Hepatocyte (in vitro differentiated cells): Measurements from ENCODE around the gene MAPRE2. TPM values are rescaled to one million over a fixed set of nuclear protein-coding genes. Genes with fewer than 3 reads are reported as not detected.

Experiments
- DNase-seq: peaks from one replicate; pipeline ENCODE4 v3.0.0-alpha.2; 2016; ENCODE audit warnings: low spot score
- H2AFZ ChIP-seq: fragments of 200-600 bp; sonication (generic); 2 replicates; pipeline ENCODE4 v1.6.0; 2016; ENCODE audit warnings: antibody characterized with exemption, mild to moderate bottlenecking
- H3K27ac ChIP-seq: fragments of 200-600 bp; sonication (generic); 2 replicates; pipeline ENCODE4 v1.5.1; 2016; ENCODE audit warnings: mild to moderate bottlenecking
- H3K27me3 ChIP-seq: fragments of 200-600 bp; sonication (generic); 2 replicates; pipeline ENCODE4 v1.6.1; 2016
- H3K36me3 ChIP-seq: fragments of 200-600 bp; sonication (generic); replicated peaks from 2 replicates; pipeline ENCODE4 v1.5.1; 2016; ENCODE audit warnings: low read depth; ENCODE audit not compliant: insufficient read depth
- H3K4me1 ChIP-seq: fragments of 200-600 bp; sonication (generic); 2 replicates; pipeline ENCODE4 v1.5.1; 2016; ENCODE audit warnings: mild to moderate bottlenecking, moderate library complexity; ENCODE audit not compliant: insufficient read depth
- H3K4me2 ChIP-seq: fragments of 200-600 bp; sonication (generic); 2 replicates; pipeline ENCODE4 v1.6.0; 2016
- H3K4me3 ChIP-seq: fragments of 200-600 bp; sonication (generic); 2 replicates; pipeline ENCODE4 v1.5.1; 2016; ENCODE audit warnings: mild to moderate bottlenecking
- H3K79me2 ChIP-seq: fragments of 200-600 bp; sonication (generic); 2 replicates; pipeline ENCODE4 v1.6.0; 2017; ENCODE audit warnings: mild to moderate bottlenecking
- H3K9me2 ChIP-seq: fragments of 200-600 bp; sonication (generic); replicated peaks from 2 replicates; pipeline ENCODE4 v1.6.0; 2017; ENCODE audit warnings: mild to moderate bottlenecking; ENCODE audit not compliant: insufficient read depth
- H3K9me3 ChIP-seq: fragments of 200-600 bp; sonication (generic); 2 replicates; pipeline ENCODE4 v1.5.1; 2016; ENCODE audit warnings: low read depth, mild to moderate bottlenecking
- H4K20me1 ChIP-seq: fragments of 200-600 bp; sonication (generic); 2 replicates; pipeline ENCODE4 v1.6.0; 2016; ENCODE audit warnings: mild to moderate bottlenecking; ENCODE audit not compliant: insufficient read depth, poor library complexity, severe bottlenecking
- EZH2 ChIP-seq: fragments of 200-600 bp; sonication (generic); IDR thresholded peaks from 2 replicates; pipeline ENCODE4 v1.6.1; 2016; ENCODE audit warnings: antibody characterized with exemption, mild to moderate bottlenecking, borderline replicate concordance
- EZH2phosphoT487 ChIP-seq: fragments of 200-600 bp; sonication (generic); IDR thresholded peaks from one replicate; pipeline ENCODE4 v1.6.1; 2018; ENCODE audit warnings: antibody characterized with exemption, mild to moderate bottlenecking, low read depth, moderate library complexity; ENCODE audit not compliant: unreplicated experiment, severe bottlenecking
- WGBS: methylation state at CpG from one replicate; pipeline ENCODE4 v1.1.6; 2016; ENCODE audit warnings: low lambda C conversion rate; ENCODE audit errors: missing lambda C conversion rate; 5-methylcytosine and 5-hydroxymethylcytosine counted together
- polyA plus RNA-seq: library from polyadenylated mRNA; unstranded; fragments of >200 nt; fragmentation: Nextera tagmentation; extraction: Ambion mirVana; gene quantifications from 2 replicates; pipeline ENCODE4 v1.2.1, GENCODE V29; 2016
- total RNA-seq: library from RNA; depleted of rRNA; stranded (reverse); fragments of >200 nt; gene quantifications from 2 replicates; pipeline ENCODE4 v1.2.3, GENCODE V29; 2014
- TF ChIP-seq, protein P1 (sequence below): fragments of 200-600 bp; sonication (generic); IDR thresholded peaks from 2 replicates; pipeline ENCODE4 v1.5.1; 2016; ENCODE audit warnings: antibody characterized with exemption, mild to moderate bottlenecking; ENCODE audit not compliant: poor library complexity

MAPRE2 gene
- total and polyA plus RNA-seq, 2 experiments from 2014 or later, result 19.1 to 27.6 TPM

DNA sequence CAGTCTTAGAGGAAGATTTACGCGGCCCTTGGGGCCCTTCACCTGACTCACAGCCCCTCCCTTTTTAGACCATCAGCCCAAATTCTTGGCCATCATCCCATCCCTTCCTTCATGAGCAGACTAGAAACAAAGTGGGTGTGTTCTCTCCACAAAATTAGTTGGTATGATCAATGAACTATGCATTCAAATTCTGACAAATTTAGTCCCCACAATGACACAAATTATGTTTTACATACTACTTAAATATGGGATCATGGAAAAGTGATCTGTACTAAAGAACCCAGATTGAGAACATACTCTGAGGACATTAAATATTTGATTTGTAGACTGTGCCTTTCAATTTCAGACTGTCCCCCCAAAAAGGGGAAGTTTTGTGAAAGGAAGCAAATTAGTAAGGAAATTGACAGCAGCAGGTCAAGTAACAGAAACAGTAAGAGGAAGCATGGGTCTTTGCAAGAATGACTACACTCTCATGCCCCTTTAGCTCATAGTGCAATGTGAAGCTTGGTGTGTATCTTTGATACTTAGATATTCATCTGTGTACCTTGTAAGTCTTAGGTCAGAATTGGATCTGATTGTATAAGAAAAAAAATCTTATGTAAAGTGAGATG, 2.2 kb upstream of the MAPRE2 start:
- Histone ChIP-seq H3K79me2 (peaks cover 20% of the 10 kb centered on the region), H3K4me1 (peaks cover 7% of the 10 kb centered on the region), H3K4me2 (no peak overlapping the region), H2AFZ (no peak overlapping the region), H3K27me3 (no peaks in the 10 kb centered on the region), H3K9me3 (no peaks in the 10 kb centered on the region), H4K20me1 (no peaks in the 10 kb centered on the region), H3K9me2 (no peaks in the 10 kb centered on the region), H3K27ac (no peak overlapping the region), H3K36me3 (no peaks in the 10 kb centered on the region), H3K4me3 (no peak overlapping the region)
- 82% methylated on average over 2 of the region's 2 CpGs for WGBS
- TF ChIP-seq EZH2phosphoT487, result no peak
- TF ChIP-seq, protein P1, sequence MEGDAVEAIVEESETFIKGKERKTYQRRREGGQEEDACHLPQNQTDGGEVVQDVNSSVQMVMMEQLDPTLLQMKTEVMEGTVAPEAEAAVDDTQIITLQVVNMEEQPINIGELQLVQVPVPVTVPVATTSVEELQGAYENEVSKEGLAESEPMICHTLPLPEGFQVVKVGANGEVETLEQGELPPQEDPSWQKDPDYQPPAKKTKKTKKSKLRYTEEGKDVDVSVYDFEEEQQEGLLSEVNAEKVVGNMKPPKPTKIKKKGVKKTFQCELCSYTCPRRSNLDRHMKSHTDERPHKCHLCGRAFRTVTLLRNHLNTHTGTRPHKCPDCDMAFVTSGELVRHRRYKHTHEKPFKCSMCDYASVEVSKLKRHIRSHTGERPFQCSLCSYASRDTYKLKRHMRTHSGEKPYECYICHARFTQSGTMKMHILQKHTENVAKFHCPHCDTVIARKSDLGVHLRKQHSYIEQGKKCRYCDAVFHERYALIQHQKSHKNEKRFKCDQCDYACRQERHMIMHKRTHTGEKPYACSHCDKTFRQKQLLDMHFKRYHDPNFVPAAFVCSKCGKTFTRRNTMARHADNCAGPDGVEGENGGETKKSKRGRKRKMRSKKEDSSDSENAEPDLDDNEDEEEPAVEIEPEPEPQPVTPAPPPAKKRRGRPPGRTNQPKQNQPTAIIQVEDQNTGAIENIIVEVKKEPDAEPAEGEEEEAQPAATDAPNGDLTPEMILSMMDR, result no peak
- DNase-seq, result no peak

DNA sequence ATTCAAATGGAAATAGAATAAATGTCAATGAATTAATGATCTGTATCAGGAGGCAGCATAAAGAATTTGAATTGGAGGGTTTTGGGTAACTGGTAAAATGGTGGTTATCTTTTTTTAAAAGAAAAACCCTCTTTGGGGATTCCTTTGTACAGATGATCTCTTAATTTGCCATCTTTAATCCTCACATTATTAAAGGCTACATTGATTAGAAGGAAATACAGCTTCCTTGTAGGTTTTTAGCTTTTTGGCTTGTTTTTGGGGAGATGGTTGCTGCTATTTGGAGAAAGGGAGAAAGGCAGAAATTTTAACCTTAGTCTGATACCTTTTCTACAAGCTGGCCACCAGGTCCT, 600 bp upstream of the MAPRE2 start:
- Histone ChIP-seq H2AFZ (peak overlapping the region; percentile 15), H3K27ac (peak overlapping the region; percentile 72)

DNA sequence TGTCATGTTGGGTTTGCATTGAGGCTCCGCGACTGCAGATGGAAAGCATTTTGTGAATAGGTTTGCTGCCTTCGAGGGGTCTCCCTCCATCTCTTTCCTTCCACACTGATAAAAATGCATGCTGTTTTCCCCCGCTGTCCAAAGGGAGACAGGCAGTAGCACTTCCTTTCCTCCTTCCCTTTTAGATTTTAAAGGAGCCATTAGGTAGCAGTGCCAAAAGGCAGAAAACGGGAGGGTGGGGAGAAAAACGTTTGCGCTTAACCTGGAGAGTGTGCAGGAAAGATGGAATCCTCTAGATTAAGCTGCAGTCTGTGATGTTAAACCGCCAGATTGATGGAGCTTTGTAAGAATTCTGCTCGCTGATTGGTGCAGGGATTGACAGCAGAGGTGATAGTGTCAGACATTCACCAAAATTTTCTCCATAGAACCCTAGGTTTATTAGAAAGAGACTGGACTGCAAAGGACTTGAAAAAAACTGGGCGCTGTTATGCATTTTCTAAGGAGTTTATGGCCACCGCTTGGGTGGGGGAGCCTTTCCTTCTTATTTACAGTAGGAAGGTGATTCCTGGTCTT, 688 bp downstream of the MAPRE2 start:
- peaks cover 42% of the 10 kb centered on the region for H3K79me2 ChIP-seq

More for the DNA sequence above, 600 bp upstream of the MAPRE2 start:
- Histone ChIP-seq H3K79me2 (peaks cover 31% of the 10 kb centered on the region), H3K9me3 (no peaks in the 10 kb centered on the region), H3K4me3 (peak overlapping the region; percentile 5), H3K36me3 (no peaks in the 10 kb centered on the region), H3K4me1 (peaks cover 9% of the 10 kb centered on the region), H4K20me1 (no peaks in the 10 kb centered on the region), H3K27me3 (no peaks in the 10 kb centered on the region), H3K9me2 (no peaks in the 10 kb centered on the region), H3K4me2 (peak overlapping the region; percentile 91)
- no peak for DNase-seq
- TF ChIP-seq EZH2phosphoT487, result no peak

DNA sequence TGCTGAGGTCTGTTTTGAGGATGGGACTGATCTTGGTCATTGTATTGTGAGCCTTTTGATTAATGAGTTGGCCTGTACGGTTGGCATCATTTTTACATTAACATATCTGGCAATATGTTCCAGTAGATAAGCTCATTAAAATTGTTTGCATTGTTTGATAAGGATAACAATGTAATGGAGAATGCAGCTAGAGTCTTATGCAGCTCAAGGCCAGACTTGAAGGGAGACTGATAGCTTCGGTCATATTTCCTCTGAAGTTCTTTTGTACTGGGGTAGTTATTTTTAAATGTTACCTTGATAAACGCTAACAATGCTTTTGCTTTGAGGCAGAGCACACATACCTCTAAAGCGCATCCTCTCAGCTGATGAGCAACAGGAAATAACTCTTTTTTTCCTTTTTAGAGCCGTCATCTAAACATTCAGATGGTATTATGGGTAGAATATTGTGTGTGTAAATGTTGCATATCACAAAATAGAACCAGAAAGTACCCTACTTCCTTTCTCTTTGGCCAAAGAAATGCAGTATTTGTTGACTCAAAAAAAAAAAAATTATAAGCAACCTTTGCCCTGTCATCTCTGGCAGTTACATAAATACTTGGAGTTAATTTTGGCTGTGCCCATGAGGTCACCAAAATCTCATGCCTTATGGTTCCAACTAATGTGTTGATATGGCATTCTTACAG, 1.3 kb downstream of the MAPRE2 start:
- H3K27ac ChIP-seq, result no peak overlapping the region
- no peak for TF ChIP-seq EZH2phosphoT487
- TF ChIP-seq, protein P1, result no peak
- peaks cover 15% of the 10 kb centered on the region for H3K4me1 ChIP-seq

More for the DNA sequence above, 688 bp downstream of the MAPRE2 start:
- 4% methylated on average over 11 of the region's 11 CpGs for WGBS
- Histone ChIP-seq H3K27me3 (no peaks in the 10 kb centered on the region), H3K27ac (peak overlapping the region; percentile 84), H3K4me2 (peak overlapping the region; percentile 91), H4K20me1 (no peaks in the 10 kb centered on the region), H3K9me2 (no peaks in the 10 kb centered on the region), H2AFZ (peak overlapping the region; percentile 80), H3K36me3 (no peaks in the 10 kb centered on the region), H3K4me1 (peaks cover 15% of the 10 kb centered on the region), H3K4me3 (peak overlapping the region; percentile 96), H3K9me3 (no peaks in the 10 kb centered on the region)
- DNase-seq, result no peak
- no peak for TF ChIP-seq EZH2phosphoT487
- TF ChIP-seq EZH2, result no peak
- TF ChIP-seq, protein P1, result no peak

More for the DNA sequence above, 1.3 kb downstream of the MAPRE2 start:
- Histone ChIP-seq H3K27me3 (no peaks in the 10 kb centered on the region), H4K20me1 (no peaks in the 10 kb centered on the region), H3K9me2 (no peaks in the 10 kb centered on the region), H3K79me2 (peaks cover 48% of the 10 kb centered on the region), H3K4me2 (peak overlapping the region; percentile 91), H2AFZ (peak overlapping the region; percentile 80), H3K36me3 (no peaks in the 10 kb centered on the region), H3K4me3 (peak overlapping the region; percentile 96), H3K9me3 (no peaks in the 10 kb centered on the region)
- WGBS, result 44% methylated on average over 5 of the region's 5 CpGs
- DNase-seq, result no peak
